Measurements from ENCODE around the gene ATXN7L1.

- TF ChIP-seq, protein P1, sequence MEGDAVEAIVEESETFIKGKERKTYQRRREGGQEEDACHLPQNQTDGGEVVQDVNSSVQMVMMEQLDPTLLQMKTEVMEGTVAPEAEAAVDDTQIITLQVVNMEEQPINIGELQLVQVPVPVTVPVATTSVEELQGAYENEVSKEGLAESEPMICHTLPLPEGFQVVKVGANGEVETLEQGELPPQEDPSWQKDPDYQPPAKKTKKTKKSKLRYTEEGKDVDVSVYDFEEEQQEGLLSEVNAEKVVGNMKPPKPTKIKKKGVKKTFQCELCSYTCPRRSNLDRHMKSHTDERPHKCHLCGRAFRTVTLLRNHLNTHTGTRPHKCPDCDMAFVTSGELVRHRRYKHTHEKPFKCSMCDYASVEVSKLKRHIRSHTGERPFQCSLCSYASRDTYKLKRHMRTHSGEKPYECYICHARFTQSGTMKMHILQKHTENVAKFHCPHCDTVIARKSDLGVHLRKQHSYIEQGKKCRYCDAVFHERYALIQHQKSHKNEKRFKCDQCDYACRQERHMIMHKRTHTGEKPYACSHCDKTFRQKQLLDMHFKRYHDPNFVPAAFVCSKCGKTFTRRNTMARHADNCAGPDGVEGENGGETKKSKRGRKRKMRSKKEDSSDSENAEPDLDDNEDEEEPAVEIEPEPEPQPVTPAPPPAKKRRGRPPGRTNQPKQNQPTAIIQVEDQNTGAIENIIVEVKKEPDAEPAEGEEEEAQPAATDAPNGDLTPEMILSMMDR (IDR thresholded peaks at IDR 0.05; ENCODE audit: low read depth, low read length) = no peak
- TF ChIP-seq EZH2phosphoT487 (IDR thresholded peaks at IDR 0.05; ENCODE audit: low read depth) = no peak
Measured at GRCh38 chr7:105636982-105637381, 239.4 kb downstream of the ATXN7L1 start.

Measured in OCI-LY3 (cell line).